GM21529 (cell line): ENCODE data around the gene GNS.

Source experiments
- ATAC-seq: cut with Tn5 transposase; IDR thresholded peaks from one replicate; pipeline ENCODE4 v1.9.1; 2021; ENCODE audit not compliant: unreplicated experiment

The GNS gene

GRCh38 chr12:64739778-64740177, 19.4 kb downstream of the GNS start:
- no peak for ATAC-seq

- ATAC-seq: no peak
These were observed 21.7 kb downstream of the GNS start for GRCh38 chr12:64737539-64737938.

- ATAC-seq: no peak
These were observed 22.4 kb downstream of the GNS start for GRCh38 chr12:64736771-64737170.

GRCh38 chr12:64735442-64735841, 23.8 kb downstream of the GNS start:
- no peak for ATAC-seq

- ATAC-seq: no peak
These were observed 25.3 kb downstream of the GNS start for GRCh38 chr12:64733857-64734256.

- no peak for ATAC-seq
These were observed 27.5 kb downstream of the GNS start for GRCh38 chr12:64731683-64732082.

- peak; percentile 18 for ATAC-seq
These were observed 28.6 kb downstream of the GNS start for GRCh38 chr12:64730588-64730969.

GRCh38 chr12:64729909-64730587, 29.2 kb downstream of the GNS start:
- peak; percentile 65 for ATAC-seq

GRCh38 chr12:64724201-64724745, 34.9 kb downstream of the GNS start:
- ATAC-seq: no peak

- ATAC-seq: no peak
These were observed 35.6 kb downstream of the GNS start for GRCh38 chr12:64723630-64724029.

GRCh38 chr12:64722835-64723234, 36.4 kb downstream of the GNS start:
- ATAC-seq: no peak

GRCh38 chr12:64720884-64721283, 38.3 kb downstream of the GNS start:
- no peak for ATAC-seq

- ATAC-seq: no peak
These were observed 40.6 kb downstream of the GNS start for GRCh38 chr12:64718649-64719048.

- no peak for ATAC-seq
These were observed 42.3 kb downstream of the GNS start for GRCh38 chr12:64716839-64717455.

GRCh38 chr12:64716371-64716770, 42.8 kb downstream of the GNS start:
- ATAC-seq: no peak

- peak; percentile 72 for ATAC-seq
These were observed 44.6 kb downstream of the GNS start for GRCh38 chr12:64714551-64714968.

- ATAC-seq: no peak
These were observed 45.8 kb downstream of the GNS start for GRCh38 chr12:64713376-64713775.

GRCh38 chr12:64709429-64709828, 49.8 kb downstream of the GNS start:
- no peak for ATAC-seq

GRCh38 chr12:64707926-64708325, 51.3 kb downstream of the GNS start:
- ATAC-seq: no peak

GRCh38 chr12:64707362-64707761, 51.8 kb downstream of the GNS start:
- no peak for ATAC-seq

- no peak for ATAC-seq
These were observed 52.3 kb downstream of the GNS start for GRCh38 chr12:64706857-64707256.

GRCh38 chr12:64706306-64706705, 52.9 kb downstream of the GNS start:
- no peak for ATAC-seq

- no peak for ATAC-seq
These were observed 57.9 kb downstream of the GNS start for GRCh38 chr12:64701283-64701682.
